GM23338 (cell line): ENCODE data around the gene YAP1. TPM values are rescaled to one million over a fixed set of nuclear protein-coding genes. Genes with fewer than 3 reads are reported as not detected.

Experiments used
- ATAC-seq: fragments of 200-7000 bp; cut with Tn5 transposase; 3 replicates; pipeline ENCODE4 v1.9.1; 2020
- DNase-seq: peaks from one replicate; pipeline ENCODE4 v3.0.0-alpha.2; 2015; ENCODE audit warnings: low spot score
- H2AFZ ChIP-seq: fragments of 200-600 bp; sonication (generic); 2 replicates; pipeline ENCODE4 v1.8.0; 2016; ENCODE audit warnings: antibody characterized with exemption, mild to moderate bottlenecking, moderate library complexity
- H3F3A ChIP-seq: fragments of 200-600 bp; sonication (generic); replicated peaks from 2 replicates; pipeline ENCODE4 v1.8.0; 2017; ENCODE audit warnings: antibody characterized with exemption, mixed run types, low read depth
- H3K27ac ChIP-seq: fragments of 200-600 bp; sonication (generic); 2 replicates; pipeline ENCODE4 v1.6.1; 2016; ENCODE audit warnings: low read depth
- H3K27me3 ChIP-seq: fragments of 200-600 bp; sonication (generic); 2 replicates; pipeline ENCODE4 v1.8.0; 2016; ENCODE audit warnings: mild to moderate bottlenecking, mixed run types, moderate library complexity; ENCODE audit not compliant: insufficient read depth
- H3K36me3 ChIP-seq: fragments of 200-600 bp; sonication (generic); 2 replicates; pipeline ENCODE4 v1.8.0; 2016; ENCODE audit warnings: mild to moderate bottlenecking; ENCODE audit not compliant: insufficient read depth
- H3K4me1 ChIP-seq: fragments of 200-600 bp; sonication (generic); 2 replicates; pipeline ENCODE4 v1.8.0; 2016; ENCODE audit warnings: mild to moderate bottlenecking, moderate library complexity; ENCODE audit not compliant: insufficient read depth
- H3K4me2 ChIP-seq: fragments of 200-600 bp; sonication (generic); 2 replicates; pipeline ENCODE4 v1.7.1; 2017; ENCODE audit warnings: mixed run types
- H3K4me3 ChIP-seq: fragments of 200-600 bp; sonication (generic); 2 replicates; pipeline ENCODE4 v1.6.1; 2016; ENCODE audit warnings: mixed run types
- H3K79me2 ChIP-seq: fragments of 200-600 bp; sonication (generic); replicated peaks from 2 replicates; pipeline ENCODE4 v1.8.0; 2017; ENCODE audit warnings: mild to moderate bottlenecking; ENCODE audit not compliant: insufficient read depth
- H3K9me2 ChIP-seq: fragments of 200-600 bp; sonication (generic); 2 replicates; pipeline ENCODE4 v1.8.0; 2017; ENCODE audit not compliant: insufficient read depth
- H4K20me1 ChIP-seq: fragments of 200-600 bp; sonication (generic); replicated peaks from 2 replicates; pipeline ENCODE4 v1.8.0; 2017; ENCODE audit warnings: mild to moderate bottlenecking; ENCODE audit not compliant: insufficient read depth
- H3K27ac Mint-ChIP-seq: 2 replicates; pipeline ENCODE4 v1.8.0; 2020; ENCODE audit warnings: inconsistent platforms, mild to moderate bottlenecking, moderate library complexity, mixed read lengths
- H3K27me3 Mint-ChIP-seq: 3 replicates; pipeline ENCODE4 v1.8.0; 2022; ENCODE audit warnings: low read depth, mild to moderate bottlenecking, moderate library complexity, mixed read lengths, inconsistent platforms; ENCODE audit not compliant: insufficient read depth, poor library complexity
- H3K36me3 Mint-ChIP-seq: 3 replicates; pipeline ENCODE4 v1.8.0; 2021; ENCODE audit warnings: low read depth, mild to moderate bottlenecking, inconsistent platforms, moderate library complexity, mixed read lengths
- H3K4me1 Mint-ChIP-seq: 3 replicates; pipeline ENCODE4 v1.8.0; 2020; ENCODE audit warnings: mild to moderate bottlenecking, inconsistent platforms, mixed read lengths
- H3K4me3 Mint-ChIP-seq: 3 replicates; pipeline ENCODE4 v1.8.0; 2021; ENCODE audit warnings: moderate library complexity, mild to moderate bottlenecking, inconsistent platforms, mixed read lengths
- H3K9me3 Mint-ChIP-seq: 3 replicates; pipeline ENCODE4 v1.8.0; 2020; ENCODE audit warnings: moderate library complexity, mild to moderate bottlenecking, inconsistent platforms, mixed read lengths
- CREB1 ChIP-seq: fragments of 250-450 bp; sonication (Bioruptor Pico); IDR thresholded peaks from 2 replicates; pipeline ENCODE4 v1.5.0; 2020; ENCODE audit warnings: low read depth, mild to moderate bottlenecking, moderate library complexity
- CTCF ChIP-seq, 2 experiments: fragments of 200-600 bp in 1 of 2; sonication (generic) in 1 of 2; conservative IDR thresholded peaks; 2 replicates each; pipeline versions ENCODE4 v1.5.1 to v1.6.1; 2016 to 2017; ENCODE audit warnings: antibody characterized with exemption in 2 of 2, low read depth in 2 of 2, mild to moderate bottlenecking in 2 of 2, moderate library complexity in 1 of 2
- ETS1 ChIP-seq: IDR thresholded peaks from 2 replicates; pipeline ENCODE4 v1.6.1; 2016; ENCODE audit warnings: antibody characterized with exemption
- EZH2 ChIP-seq: fragments of 200-600 bp; sonication (generic); IDR thresholded peaks from one replicate; pipeline ENCODE4 v1.8.0; 2017; ENCODE audit warnings: antibody characterized with exemption, mild to moderate bottlenecking, low read depth; ENCODE audit not compliant: unreplicated experiment
- EZH2phosphoT487 ChIP-seq: fragments of 200-600 bp; sonication (generic); IDR thresholded peaks from one replicate; pipeline ENCODE4 v1.8.1; 2018; ENCODE audit warnings: antibody characterized with exemption; ENCODE audit not compliant: unreplicated experiment
- JUNB ChIP-seq: IDR thresholded peaks from one replicate; pipeline ENCODE4 v1.6.1; 2016; ENCODE audit warnings: antibody characterized with exemption; ENCODE audit not compliant: unreplicated experiment
- NANOG ChIP-seq: IDR thresholded peaks from 2 replicates; pipeline ENCODE4 v1.6.1; 2016; ENCODE audit warnings: antibody characterized with exemption, borderline replicate concordance
- POLR2AphosphoS5 ChIP-seq: IDR thresholded peaks from 2 replicates; pipeline ENCODE4 v1.6.1; 2016; ENCODE audit warnings: antibody characterized with exemption, low read depth
- REST ChIP-seq: IDR thresholded peaks from one replicate; pipeline ENCODE4 v1.6.1; 2018; ENCODE audit warnings: antibody characterized with exemption; ENCODE audit not compliant: unreplicated experiment
- STAT1 ChIP-seq: IDR thresholded peaks from one replicate; pipeline ENCODE4 v1.6.1; 2016; ENCODE audit warnings: antibody characterized with exemption; ENCODE audit not compliant: unreplicated experiment
- ZNF114 ChIP-seq: fragments of 250-450 bp; sonication (Bioruptor Pico); IDR thresholded peaks from 2 replicates; pipeline ENCODE4 v1.5.0; 2020; ENCODE audit warnings: mild to moderate bottlenecking, moderate library complexity
- ZNF331 ChIP-seq: fragments of 250-450 bp; sonication (Bioruptor Pico); IDR thresholded peaks from 2 replicates; pipeline ENCODE4 v1.5.0; 2020; ENCODE audit warnings: low read depth, mild to moderate bottlenecking, moderate library complexity
- ZNF462 ChIP-seq: fragments of 250-450 bp; sonication (Bioruptor Pico); IDR thresholded peaks from 2 replicates; pipeline ENCODE4 v1.5.0; 2020; ENCODE audit warnings: mild to moderate bottlenecking, moderate library complexity
- polyA plus RNA-seq: library from polyadenylated mRNA; unstranded; fragments of >200 nt; fragmentation: Nextera tagmentation; extraction: Ambion mirVana; gene quantifications from 2 replicates; pipeline ENCODE4 v1.2.1, GENCODE V29; 2016
- total RNA-seq: library from RNA; depleted of rRNA; stranded (reverse); fragments of >200 nt; shearing (Covaris generic); gene quantifications from 2 replicates; pipeline ENCODE4 v1.2.3, GENCODE V29; 2014

YAP1 gene
- total and polyA plus RNA-seq, 2 experiments from 2014 or later, result 17.2 to 155 TPM

- Histone ChIP-seq H3K4me3 (no peak overlapping the region), H3K27ac (no peak overlapping the region), H3K36me3 (no peaks in the 10 kb centered on the region), H3K27me3 (no peaks in the 10 kb centered on the region), H3F3A (no peaks in the 10 kb centered on the region), H3K79me2 (peaks cover 81% of the 10 kb centered on the region), H2AFZ (no peak overlapping the region), H3K4me1 (peaks cover 7% of the 10 kb centered on the region; the same call in 1 of the 2 replicates), H3K4me2 (no peak overlapping the region), H3K9me2 (no peaks in the 10 kb centered on the region), H4K20me1 (0 out of 2 replicates have a peak, but pooled peaks cover 3% of the 10 kb centered on the region)
- Mint-ChIP-seq H3K27ac (no peak overlapping the region), H3K27me3 (peaks cover 2% of the 10 kb centered on the region), H3K4me1 (peaks cover 9% of the 10 kb centered on the region; the same call in 2 of the 3 replicates), H3K4me3 (no peak overlapping the region), H3K9me3 (no peaks in the 10 kb centered on the region), H3K36me3 (peaks cover 22% of the 10 kb centered on the region; the same call in 2 of the 3 replicates)
- no peak for TF ChIP-seq JUNB
- no peak for TF ChIP-seq ZNF114 (CRISPR knock-in tag)
- TF ChIP-seq ETS1, result no peak
- TF ChIP-seq EZH2phosphoT487, result no peak
- no peak for TF ChIP-seq ZNF462 (CRISPR knock-in tag)
- TF ChIP-seq CTCF (conservative IDR thresholded peaks at IDR 0.05; ENCODE audit: low read depth in 2 of 2), result no peak
- TF ChIP-seq EZH2, result no peak
- TF ChIP-seq POLR2AphosphoS5, result no peak
- no peak for TF ChIP-seq REST
- no peak for TF ChIP-seq CREB1 (CRISPR knock-in tag)
- no peak for TF ChIP-seq NANOG
- no peak for TF ChIP-seq STAT1
- TF ChIP-seq ZNF331, result no peak
- ATAC-seq (no peak), DNase-seq (no peak)
Measured at GRCh38 chr11:102171101-102171500, 60.9 kb downstream of the YAP1 start.
